Thyroid gland (tissue), 4 donors: ENCODE data around the gene RAI14. TPM values are rescaled to one million over a fixed set of nuclear protein-coding genes. Genes with fewer than 3 reads are reported as not detected.

Source experiments
- DNase-seq, 2 donors: peaks; one replicate each; pipeline ENCODE4 v3.0.0-alpha.2; 2019
- H3K27ac ChIP-seq, 3 donors: fragments of 200-600 bp; sonication (generic); 1 replicate in 2 of 3; 2 replicates in 1 of 3; pipeline ENCODE4 v1.5.1; 2016 to 2019; ENCODE audit warnings: mild to moderate bottlenecking in 1 of 3, moderate library complexity in 1 of 3
- H3K27me3 ChIP-seq: fragments of 200-600 bp; sonication (generic); one replicate; pipeline ENCODE4 v1.5.1; 2019
- H3K36me3 ChIP-seq, 2 donors: fragments of 200-600 bp; sonication (generic); one replicate each; pipeline ENCODE4 v1.5.1; 2016 to 2019
- H3K4me1 ChIP-seq, 2 donors: fragments of 200-600 bp; sonication (generic); one replicate each; pipeline ENCODE4 v1.5.1; 2017 to 2019
- H3K4me3 ChIP-seq, 3 donors: fragments of 200-600 bp; sonication (generic); replicated peaks in 1 of 3; 1 replicate in 2 of 3; 2 replicates in 1 of 3; pipeline ENCODE4 v1.5.1; 2016; ENCODE audit warnings: mild to moderate bottlenecking in 1 of 3
- H3K9me3 ChIP-seq: fragments of 200-600 bp; sonication (generic); one replicate; pipeline ENCODE4 v1.5.1; 2017
- CTCF ChIP-seq, 6 experiments: fragments of 200-600 bp in 3 of 6; fragments of 450-650 bp in 3 of 6; sonication (generic) in 3 of 6; IDR thresholded peaks; one replicate each; pipeline ENCODE4 v1.5.1; 2016 to 2019; ENCODE audit warnings: antibody characterized with exemption in 6 of 6, mild to moderate bottlenecking in 2 of 6, inconsistent platforms in 1 of 6, moderate library complexity in 1 of 6
- POLR2A ChIP-seq, 2 donors: fragments of 450-650 bp; IDR thresholded peaks; one replicate each; pipeline ENCODE4 v1.6.1; 2017; ENCODE audit warnings: antibody characterized with exemption in 2 of 2, mild to moderate bottlenecking in 2 of 2, moderate library complexity in 1 of 2
- WGBS, 2 donors: methylation state at CpG; one replicate each; pipeline ENCODE4 v1.1.5; 2017; 5-methylcytosine and 5-hydroxymethylcytosine counted together
- intact Hi-C: fragments of 100-400 bp; cut with DNase I; formaldehyde crosslinking; loops from one replicate; pipeline ENCODE4 v1.15.1; 2023
- total RNA-seq, 4 donors: library from RNA; depleted of rRNA; stranded (reverse); fragments of >200 nt; gene quantifications; one replicate each; pipeline ENCODE4 v1.2.3, GENCODE V29; 2016

Gene RAI14
- total RNA-seq, 4 donors from 2014 or later: 16.9 to 23.5 (median 20.8) TPM

- no peaks in the 10 kb centered on the region for H3K27me3 ChIP-seq
- no peaks in the 10 kb centered on the region for H3K36me3 ChIP-seq
- H3K9me3 ChIP-seq: no peaks in the 10 kb centered on the region
- peaks cover 0 to 9% of the 10 kb centered on the region in 2 donors for H3K4me1 ChIP-seq
- intact Hi-C loops: no loop called here
- 80 to 87% methylated on average over 1 of the region's 1 CpG for WGBS, 2 donors
- no peak overlapping the region for H3K27ac ChIP-seq
- no peak for TF ChIP-seq POLR2A (IDR thresholded peaks at IDR 0.05)
- no peak for TF ChIP-seq CTCF (IDR thresholded peaks at IDR 0.05)
- no peak for DNase-seq
- H3K4me3 ChIP-seq: no peak overlapping the region
These were observed 155.6 kb downstream of the RAI14 start for GRCh38 chr5:34811706-34812105.

- Histone ChIP-seq H3K4me3 (no peak overlapping the region), H3K27me3 (no peaks in the 10 kb centered on the region), H3K9me3 (no peaks in the 10 kb centered on the region), H3K36me3 (no peaks in the 10 kb centered on the region), H3K27ac (no peak overlapping the region), H3K4me1 (peaks cover 0 to 9% of the 10 kb centered on the region in 2 donors)
- WGBS, 2 donors: 33 to 51% methylated on average over 3 of the region's 3 CpGs
- no peak for DNase-seq
- no peak for TF ChIP-seq CTCF (IDR thresholded peaks at IDR 0.05)
- no peak for TF ChIP-seq POLR2A (IDR thresholded peaks at IDR 0.05)
- intact Hi-C loops: no loop called here
These were observed 157.4 kb downstream of the RAI14 start for GRCh38 chr5:34813509-34813908.

DNA sequence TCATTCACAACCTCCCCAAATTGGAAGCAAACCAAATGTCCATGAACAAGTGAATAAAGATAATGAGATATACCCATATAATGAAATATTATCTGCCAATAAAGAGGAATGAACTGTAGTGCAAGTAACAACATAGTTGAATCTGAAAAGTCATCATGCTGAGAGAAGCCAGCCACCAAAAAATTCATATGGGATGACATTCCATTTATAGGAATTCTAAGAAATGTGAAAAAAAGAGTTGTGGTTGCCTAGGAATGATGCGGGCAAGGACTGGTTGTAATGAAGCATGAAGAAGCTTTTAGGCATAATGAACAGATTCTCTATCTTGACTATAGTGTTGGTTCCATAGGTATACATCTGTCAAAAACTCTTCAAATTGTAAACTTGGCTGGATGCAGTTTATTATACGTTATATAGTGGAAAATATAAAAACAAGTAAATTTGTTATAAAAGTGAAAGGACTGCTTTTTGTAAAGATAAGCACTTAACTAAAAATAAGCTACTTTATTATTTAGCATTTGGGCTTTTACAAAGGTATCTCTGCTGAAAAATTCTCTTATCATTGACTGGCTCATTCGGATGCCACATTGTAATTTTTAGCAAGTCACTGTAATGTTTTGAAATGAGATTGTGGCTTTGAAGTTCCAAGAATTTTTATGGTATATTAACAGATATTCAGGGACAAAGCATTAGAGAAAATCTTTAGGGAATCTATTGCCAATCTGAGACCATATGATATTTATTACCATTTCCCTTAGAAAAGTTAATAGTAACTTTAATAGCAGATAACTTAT lies 161.6 kb downstream of the RAI14 start:
- Histone ChIP-seq H3K4me1 (peaks cover 3 to 7% of the 10 kb centered on the region in 2 donors), H3K36me3 (peaks cover 0 to under 1% of the 10 kb centered on the region in 2 donors), H3K27ac (no peak overlapping the region), H3K27me3 (no peaks in the 10 kb centered on the region), H3K4me3 (no peak overlapping the region), H3K9me3 (no peaks in the 10 kb centered on the region)
- TF ChIP-seq CTCF (IDR thresholded peaks at IDR 0.05) (no peak), POLR2A (IDR thresholded peaks at IDR 0.05) (no peak)
- no peak for DNase-seq
- WGBS, 2 donors: 94 to 95% methylated on average over 3 of the region's 3 CpGs
- intact Hi-C loops: no loop called here

DNA sequence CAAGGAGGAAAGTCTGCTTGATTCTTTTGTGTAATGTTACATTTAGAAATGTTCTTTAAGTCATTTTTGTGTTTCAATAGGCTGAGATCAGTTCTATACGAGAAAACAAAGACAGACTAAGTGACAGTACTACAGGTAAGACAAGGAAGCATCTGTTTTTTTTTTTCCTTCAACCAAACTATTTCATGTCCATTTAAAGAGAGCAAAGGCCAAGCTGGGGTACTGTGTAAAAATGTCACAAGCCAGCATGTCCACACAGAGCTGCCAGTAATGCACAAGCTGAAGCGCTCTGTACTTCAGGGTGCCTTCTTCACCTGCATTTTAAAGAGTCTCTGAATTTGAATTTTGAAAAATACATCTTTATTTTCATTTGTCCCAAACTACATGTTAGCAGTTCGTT lies 162.6 kb downstream of the RAI14 start:
- intact Hi-C loops: no loop called here
- Histone ChIP-seq H3K27me3 (no peaks in the 10 kb centered on the region), H3K4me1 (peaks cover 3 to 4% of the 10 kb centered on the region in 2 donors), H3K9me3 (no peaks in the 10 kb centered on the region), H3K27ac (no peak overlapping the region), H3K36me3 (peaks cover 5 to 9% of the 10 kb centered on the region in 2 donors), H3K4me3 (no peak overlapping the region)
- no peak for TF ChIP-seq CTCF (IDR thresholded peaks at IDR 0.05)
- WGBS, 2 donors: 94 to 97% methylated on average over 3 of the region's 3 CpGs
- no peak for DNase-seq

DNA sequence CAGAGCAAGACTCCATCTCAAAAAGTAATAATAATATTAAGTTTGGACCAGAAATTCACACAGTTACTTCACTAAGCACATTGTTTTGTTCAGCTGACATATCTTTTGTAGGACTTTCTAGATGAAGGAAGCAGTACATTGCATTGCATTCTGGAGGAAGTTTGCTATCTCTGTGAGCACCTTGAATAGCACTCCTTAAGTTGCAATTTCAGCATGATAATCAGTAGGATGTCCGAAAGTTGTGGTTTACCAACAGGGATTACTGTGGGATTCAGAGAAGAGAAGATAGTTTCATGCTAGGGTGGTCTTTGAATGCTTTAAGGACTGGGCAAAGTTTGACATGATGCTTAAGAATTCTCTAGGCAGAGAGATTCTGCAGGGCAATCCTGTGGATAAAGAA lies 164.5 kb downstream of the RAI14 start:
- intact Hi-C loops: no loop called here
- peaks cover 5 to 13% of the 10 kb centered on the region in 2 donors for H3K36me3 ChIP-seq
- 76 to 100% methylated on average over 1 of the region's 1 CpG for WGBS, 2 donors

More for the DNA sequence above, 164.5 kb downstream of the RAI14 start:
- H3K9me3 ChIP-seq: no peaks in the 10 kb centered on the region
- TF ChIP-seq CTCF (IDR thresholded peaks at IDR 0.05) (no peak), POLR2A (IDR thresholded peaks at IDR 0.05) (no peak)
- H3K4me3 ChIP-seq: no peak overlapping the region
- no peaks in the 10 kb centered on the region for H3K27me3 ChIP-seq
- DNase-seq: no peak
- H3K27ac ChIP-seq: no peak overlapping the region
- peaks cover 0 to 3% of the 10 kb centered on the region in 2 donors for H3K4me1 ChIP-seq
